DND-41 (cell line): ENCODE data around the gene NUDT8.

ENCODE experiments used
- CTCF ChIP-seq: IDR thresholded peaks from 2 replicates; pipeline ENCODE4 v1.5.1; 2012; ENCODE audit warnings: borderline replicate concordance, low read length, moderate library complexity, mild to moderate bottlenecking; ENCODE audit not compliant: poor library complexity, severe bottlenecking; ENCODE audit errors: extremely low read depth
- EZH2 ChIP-seq: IDR thresholded peaks from 3 replicates; pipeline ENCODE4 v1.6.1; 2012; ENCODE audit warnings: borderline replicate concordance, low read depth, mild to moderate bottlenecking, moderate library complexity, low read length, inconsistent platforms; ENCODE audit not compliant: severe bottlenecking

- TF ChIP-seq CTCF (no peak), EZH2 (no peak)
Measured at GRCh38 chr11:67633758-67634365, 4.1 kb upstream of the NUDT8 start.
